NCI-H524 (cell line): ENCODE data around the gene COBL.
A peak's percentile ranks its signal among the peaks of the same experiment; 100 is the strongest.
"Not testable (repeated sequence)": the region's sequence is repeated elsewhere in the genome, so short reads cannot be mapped to it uniquely, and the experiment has no call there.

Experiments
- DNase-seq, 2 experiments: peaks; one replicate each; lab custom pipeline; 2025; lab: John Stamatoyannopoulos, UW

Gene COBL

GRCh38 chr7:51006483-51007235 is 309.9 kb downstream of the COBL start:
- no peak for DNase-seq

GRCh38 chr7:51005074-51005473 is 311.5 kb downstream of the COBL start:
- no peak for DNase-seq

- peak in 1 of 2 experiments; percentile 16 for DNase-seq
These were observed 315.7 kb downstream of the COBL start for GRCh38 chr7:51000956-51001355.

GRCh38 chr7:50994753-50995319 is 321.8 kb downstream of the COBL start:
- DNase-seq, result no peak

GRCh38 chr7:50990214-50990613 is 326.4 kb downstream of the COBL start:
- DNase-seq, result not testable (repeated sequence)

GRCh38 chr7:50988988-50989387 is 327.6 kb downstream of the COBL start:
- DNase-seq, result no peak

GRCh38 chr7:50988465-50988864 is 328.1 kb downstream of the COBL start:
- no peak for DNase-seq

- DNase-seq, result no peak
These were observed 331.5 kb downstream of the COBL start for GRCh38 chr7:50985096-50985495.

GRCh38 chr7:50983850-50984249 is 332.8 kb downstream of the COBL start:
- DNase-seq, result no peak

GRCh38 chr7:50982626-50983025 is 334.0 kb downstream of the COBL start:
- peak in 1 of 2 experiments; percentile 5 for DNase-seq

- DNase-seq, result no peak
These were observed 334.9 kb downstream of the COBL start for GRCh38 chr7:50981743-50982142.

GRCh38 chr7:50980411-50980810 is 336.2 kb downstream of the COBL start:
- DNase-seq, result no peak

- DNase-seq, result no peak
These were observed 337.9 kb downstream of the COBL start for GRCh38 chr7:50978633-50979215.

GRCh38 chr7:50977421-50977820 is 339.2 kb downstream of the COBL start:
- no peak for DNase-seq

GRCh38 chr7:50976064-50976463 is 340.5 kb downstream of the COBL start:
- no peak for DNase-seq

GRCh38 chr7:50974240-50974639 is 342.4 kb downstream of the COBL start:
- DNase-seq, result no peak

GRCh38 chr7:50973814-50974213 is 342.8 kb downstream of the COBL start:
- no peak for DNase-seq

GRCh38 chr7:50970092-50970491 is 346.5 kb downstream of the COBL start:
- DNase-seq, result no peak
